HG03558 (cell line): ENCODE measurements around the gene POLR3H.

Experiments used
- ATAC-seq: cut with Tn5 transposase; IDR thresholded peaks from one replicate; pipeline ENCODE4 v1.9.1; 2021; ENCODE audit warnings: moderate number of reproducible peaks; ENCODE audit not compliant: unreplicated experiment; ENCODE audit errors: extremely low read depth

The POLR3H gene

DNA sequence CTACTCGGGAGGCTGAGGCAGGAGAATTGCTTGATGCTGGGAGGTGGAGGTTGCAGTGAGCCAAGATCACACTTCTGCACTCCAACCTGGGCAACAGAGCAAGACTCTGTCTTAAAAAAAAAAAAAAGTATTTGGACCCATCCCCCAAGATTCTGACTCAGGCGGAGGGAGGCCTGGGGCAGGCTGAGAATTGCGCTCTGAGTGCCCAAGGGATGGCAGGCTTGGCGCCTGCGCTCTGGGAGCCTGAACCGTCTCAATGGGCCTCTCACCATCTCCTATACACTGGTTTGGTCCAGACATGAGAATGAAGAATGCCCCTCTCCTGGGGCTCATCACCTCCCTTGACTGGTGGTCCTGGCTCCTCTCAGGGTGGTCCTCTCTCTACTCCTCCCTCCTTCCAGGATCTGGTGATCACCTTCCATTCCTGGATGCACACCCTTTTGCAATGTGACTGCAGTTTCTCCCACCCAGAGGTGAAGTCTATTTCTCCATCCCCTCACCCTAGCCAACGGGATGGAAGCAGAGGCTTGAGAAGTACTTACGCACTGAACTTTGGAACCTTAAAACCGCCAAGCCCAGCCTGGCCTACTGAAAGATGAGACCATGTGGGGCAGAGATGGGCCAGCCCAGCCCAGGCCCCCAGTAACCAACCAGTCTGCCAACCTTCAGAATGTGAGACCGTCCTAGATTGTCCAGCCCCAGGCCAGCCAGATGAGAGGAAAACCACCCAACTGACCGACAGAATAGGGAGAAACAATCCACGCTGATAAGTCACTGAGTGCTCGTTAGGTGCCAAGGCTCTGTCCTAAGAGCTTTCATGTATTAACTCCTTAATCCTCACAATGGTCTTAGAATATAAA, 4.9 kb downstream of the POLR3H start:
- no peak for ATAC-seq

DNA sequence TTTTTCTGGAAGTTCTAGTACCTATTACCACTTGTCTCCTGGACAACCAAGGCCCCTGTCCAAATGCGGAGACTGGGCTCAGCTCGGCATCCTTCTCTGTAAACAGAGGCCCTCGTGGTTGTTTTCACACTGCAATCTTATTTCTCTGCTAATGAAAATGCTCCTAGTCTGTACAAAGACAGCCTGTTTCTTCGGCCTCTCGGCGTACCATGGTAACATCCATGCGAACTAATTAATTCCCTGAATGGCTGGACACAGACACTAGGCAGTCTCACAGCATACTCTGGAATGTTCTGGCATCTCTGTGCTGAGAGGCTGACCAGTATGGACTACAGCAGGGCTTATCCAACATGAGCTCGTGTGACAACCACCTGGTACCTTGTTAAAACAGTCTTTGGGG, 5.7 kb downstream of the POLR3H start:
- no peak for ATAC-seq

DNA sequence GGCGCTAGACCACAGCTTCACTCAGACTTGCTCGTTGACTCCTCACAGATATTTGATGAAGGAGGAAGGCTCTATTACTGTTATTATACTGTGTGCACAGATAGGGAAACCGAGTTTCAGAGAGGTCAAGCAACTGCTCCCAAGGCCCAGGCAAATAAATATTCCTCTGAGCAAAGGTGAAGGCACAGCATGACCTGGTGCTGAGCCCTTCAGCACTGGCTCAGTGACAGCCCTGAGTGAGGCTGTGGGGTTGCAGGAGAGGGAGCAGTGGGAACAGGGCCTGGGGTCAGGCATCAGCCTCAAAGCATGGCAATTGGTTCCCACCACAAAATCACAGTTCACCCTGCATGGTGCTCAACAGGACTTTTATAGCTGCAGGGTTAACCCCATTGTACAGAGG, 7.1 kb downstream of the POLR3H start:
- no peak for ATAC-seq

DNA sequence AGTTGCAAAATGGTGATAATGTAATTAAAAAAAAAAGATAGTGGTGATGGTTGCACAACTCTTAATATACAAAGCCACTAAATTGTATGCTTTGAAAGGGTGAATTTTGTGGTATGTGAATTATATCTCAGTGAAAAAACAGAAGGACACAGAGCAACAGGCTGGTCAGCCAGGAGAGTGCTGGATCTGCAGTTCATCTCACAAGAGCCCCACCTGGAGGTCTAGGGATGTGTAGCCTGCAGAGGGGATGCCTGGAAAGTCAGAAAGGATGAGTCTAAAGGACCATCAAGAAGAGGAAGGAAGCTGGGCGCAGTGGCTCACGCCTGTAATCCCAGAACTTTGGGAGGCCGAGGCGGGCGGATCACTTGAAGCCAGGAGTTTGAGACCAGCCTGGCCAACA, 9.0 kb downstream of the POLR3H start:
- ATAC-seq, result no peak

DNA sequence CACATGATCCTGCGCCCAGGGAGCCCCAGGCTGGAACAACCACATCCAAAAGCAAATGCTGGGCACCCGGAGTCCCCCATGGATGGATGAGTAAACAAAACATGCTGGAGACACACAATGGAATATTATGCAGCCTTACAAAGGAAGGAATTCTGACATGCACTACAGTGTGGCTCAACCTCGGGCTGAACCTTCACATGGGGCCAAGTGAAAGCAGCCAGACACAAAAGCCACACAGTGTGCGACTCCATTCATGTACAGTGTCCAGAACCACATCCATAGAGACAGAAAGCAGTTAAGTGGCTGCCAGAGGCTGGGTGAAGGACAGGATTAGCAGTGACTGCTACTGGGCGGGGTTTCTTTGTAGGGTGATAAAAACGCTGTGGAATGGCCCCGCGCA, 10.1 kb downstream of the POLR3H start:
- ATAC-seq, result no peak

DNA sequence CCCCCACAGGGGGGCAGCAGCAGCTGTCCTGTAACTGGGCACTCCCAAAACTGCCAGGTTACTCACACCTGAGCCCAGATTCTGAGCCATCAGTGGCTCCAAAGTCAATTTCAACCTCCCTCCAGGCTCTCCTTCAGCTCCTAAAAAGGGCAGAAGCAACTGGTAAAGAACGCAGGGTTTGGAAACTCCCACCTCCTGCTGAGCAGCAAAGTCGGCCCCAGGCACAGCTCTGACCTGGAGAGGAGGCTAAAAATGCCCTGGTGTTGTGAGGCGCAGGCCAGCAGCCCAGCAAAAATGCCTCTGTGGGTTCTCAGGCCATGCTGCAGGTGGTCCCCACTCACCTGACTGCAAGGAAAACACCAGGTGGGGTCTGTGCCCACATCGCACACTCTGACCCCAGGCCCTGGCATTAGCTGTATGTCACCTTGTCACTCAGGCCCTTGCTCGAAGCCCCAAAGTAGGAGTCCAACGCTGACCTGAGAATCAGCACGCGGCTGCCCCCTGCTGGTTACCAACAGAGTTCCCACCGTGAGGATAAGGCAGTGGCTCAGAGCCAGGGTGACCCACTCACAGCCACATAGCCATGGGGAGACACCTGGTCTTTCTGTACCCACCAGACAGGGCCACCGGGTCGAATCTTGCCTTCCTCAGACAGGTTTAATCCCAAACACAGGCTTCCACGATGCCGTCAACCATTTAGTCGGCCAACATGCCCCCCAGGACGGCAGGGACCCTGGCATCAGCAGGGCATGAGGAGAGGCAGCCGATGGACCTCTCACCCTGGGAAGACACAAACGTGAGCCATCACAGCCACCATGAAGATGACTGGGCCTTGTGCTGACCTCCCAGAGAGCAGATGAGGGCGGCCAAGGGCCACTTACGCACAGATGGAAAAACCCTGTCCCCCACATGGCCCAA, 11.1 kb downstream of the POLR3H start:
- no peak for ATAC-seq

DNA sequence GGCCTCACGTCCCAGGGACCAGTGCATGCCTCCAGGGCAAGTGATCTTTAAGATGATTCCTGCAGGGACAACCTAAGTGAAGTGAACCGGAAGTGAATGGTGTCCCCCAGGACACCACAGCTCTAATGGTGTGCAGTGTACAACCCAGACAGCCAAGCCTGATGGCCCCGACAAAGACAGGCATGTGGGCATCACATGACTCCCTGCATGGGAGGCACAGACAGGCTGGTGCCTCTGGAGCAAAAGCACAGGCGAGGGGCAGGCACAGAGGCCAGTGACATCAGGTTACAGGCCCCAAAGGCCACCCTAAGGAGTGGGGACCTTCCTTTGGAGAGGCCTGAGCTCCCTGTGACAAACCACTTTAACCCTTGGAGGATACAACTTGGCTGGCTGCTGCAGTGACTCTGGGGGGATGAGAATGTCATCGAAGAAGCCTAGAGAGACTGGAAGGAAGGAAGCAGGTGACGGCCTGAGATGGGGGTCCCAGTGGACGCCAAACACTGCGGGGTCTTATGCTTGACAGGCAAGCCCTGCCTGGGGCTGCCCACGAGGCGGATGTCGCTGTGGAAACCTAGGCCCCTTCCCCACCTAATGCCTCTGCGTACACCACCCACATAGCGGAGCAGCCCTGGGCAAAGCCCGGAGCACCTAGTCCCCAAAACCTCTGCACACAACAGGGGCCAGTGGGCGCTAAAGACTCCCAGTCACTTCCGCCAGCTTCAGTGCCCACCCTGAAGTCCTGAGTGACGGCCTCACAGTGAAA, 12.4 kb downstream of the POLR3H start:
- ATAC-seq, result no peak

DNA sequence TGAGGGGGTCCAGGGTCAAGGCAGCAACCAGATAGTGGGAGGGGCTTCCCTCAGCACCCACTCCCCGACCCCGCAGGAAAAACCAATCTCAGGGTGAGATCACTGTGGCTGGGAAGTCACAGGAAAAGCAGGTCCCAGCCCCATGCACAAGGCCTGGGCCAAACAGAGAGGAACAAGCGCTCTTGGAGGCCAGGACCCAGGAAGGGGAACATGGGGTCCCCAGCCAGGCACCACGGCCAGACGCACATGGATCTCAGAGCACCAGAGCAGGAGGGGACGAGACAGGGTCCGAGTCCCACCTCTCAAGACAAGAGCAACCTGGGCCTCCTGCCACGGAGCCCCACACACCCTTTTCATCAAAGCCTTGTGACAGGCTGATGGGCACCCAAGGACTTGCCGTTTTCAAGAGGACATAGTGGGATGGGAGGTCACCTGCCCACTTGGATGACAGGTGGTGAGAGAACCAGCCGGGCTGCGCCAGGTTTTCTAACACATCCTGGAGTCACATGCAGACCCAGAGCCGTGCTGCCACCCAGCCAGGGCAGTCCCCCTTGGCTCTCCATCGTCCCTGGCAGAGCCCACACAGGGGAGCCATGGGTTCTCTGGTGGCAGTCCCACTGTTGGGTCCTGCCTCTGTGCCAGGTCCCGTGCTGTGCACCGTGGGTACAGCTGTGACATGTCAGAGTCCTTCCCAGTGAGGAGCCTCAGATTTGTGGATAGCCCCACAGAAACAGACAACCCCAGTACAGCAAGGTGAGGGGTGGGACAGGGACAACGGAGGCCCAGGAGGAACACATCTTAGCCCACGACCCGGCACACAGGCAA, 13.2 kb downstream of the POLR3H start:
- ATAC-seq, result no peak

DNA sequence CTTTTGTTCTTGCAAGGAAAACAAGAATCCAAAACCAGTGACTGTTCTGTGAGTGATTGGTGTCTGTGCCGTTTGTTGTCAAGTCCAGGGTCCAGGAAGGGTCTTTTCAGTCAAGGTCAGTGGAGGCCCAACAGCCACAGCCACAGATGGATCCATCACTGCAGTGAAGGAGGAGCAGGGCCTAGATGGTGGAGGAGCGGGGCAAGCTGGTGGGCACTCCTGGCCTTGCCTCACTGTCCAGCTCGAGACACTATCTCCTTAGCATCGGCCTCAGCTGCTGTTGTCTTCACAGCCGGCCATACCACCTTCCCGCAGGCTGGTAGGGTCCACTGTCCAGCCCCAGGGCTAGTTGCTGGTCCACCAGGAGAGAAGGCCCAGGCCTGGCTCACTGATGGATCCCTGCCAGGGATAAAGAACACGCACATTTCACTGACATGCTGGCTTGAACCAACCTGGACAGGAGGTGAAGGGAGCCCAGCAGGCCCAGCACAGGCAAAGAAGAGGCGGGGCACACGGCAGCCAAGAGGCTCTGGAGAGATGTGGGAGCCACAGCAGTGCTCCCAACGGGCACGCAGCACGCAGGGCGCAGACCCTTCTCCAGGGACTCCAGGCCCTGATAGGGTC, 15.2 kb downstream of the POLR3H start:
- no peak for ATAC-seq

DNA sequence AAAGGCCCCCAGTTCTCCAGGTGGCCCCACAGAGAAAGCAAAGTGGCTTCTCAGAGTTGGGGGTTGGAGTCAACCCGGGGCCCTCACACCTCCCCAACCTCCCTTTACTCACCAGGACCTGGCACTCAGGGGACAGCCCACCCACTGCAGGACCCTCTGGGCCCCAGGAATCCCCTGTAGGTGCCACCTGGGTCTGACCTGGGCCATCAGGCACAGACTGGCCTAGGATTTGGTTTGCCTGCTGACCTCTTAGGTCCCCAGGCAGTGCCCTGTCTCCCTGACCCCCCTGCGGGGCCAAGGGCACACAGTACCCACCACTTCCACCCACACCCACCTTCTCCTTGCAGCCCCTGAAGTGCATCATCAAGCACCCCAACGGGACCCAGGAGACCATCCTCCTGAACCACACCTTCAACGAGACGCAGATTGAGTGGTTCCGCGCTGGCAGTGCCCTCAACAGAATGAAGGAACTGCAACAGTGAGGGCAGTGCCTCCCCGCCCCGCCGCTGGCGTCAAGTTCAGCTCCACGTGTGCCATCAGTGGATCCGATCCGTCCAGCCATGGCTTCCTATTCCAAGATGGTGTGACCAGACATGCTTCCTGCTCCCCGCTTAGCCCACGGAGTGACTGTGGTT, 16.0 kb downstream of the POLR3H start:
- no peak for ATAC-seq

DNA sequence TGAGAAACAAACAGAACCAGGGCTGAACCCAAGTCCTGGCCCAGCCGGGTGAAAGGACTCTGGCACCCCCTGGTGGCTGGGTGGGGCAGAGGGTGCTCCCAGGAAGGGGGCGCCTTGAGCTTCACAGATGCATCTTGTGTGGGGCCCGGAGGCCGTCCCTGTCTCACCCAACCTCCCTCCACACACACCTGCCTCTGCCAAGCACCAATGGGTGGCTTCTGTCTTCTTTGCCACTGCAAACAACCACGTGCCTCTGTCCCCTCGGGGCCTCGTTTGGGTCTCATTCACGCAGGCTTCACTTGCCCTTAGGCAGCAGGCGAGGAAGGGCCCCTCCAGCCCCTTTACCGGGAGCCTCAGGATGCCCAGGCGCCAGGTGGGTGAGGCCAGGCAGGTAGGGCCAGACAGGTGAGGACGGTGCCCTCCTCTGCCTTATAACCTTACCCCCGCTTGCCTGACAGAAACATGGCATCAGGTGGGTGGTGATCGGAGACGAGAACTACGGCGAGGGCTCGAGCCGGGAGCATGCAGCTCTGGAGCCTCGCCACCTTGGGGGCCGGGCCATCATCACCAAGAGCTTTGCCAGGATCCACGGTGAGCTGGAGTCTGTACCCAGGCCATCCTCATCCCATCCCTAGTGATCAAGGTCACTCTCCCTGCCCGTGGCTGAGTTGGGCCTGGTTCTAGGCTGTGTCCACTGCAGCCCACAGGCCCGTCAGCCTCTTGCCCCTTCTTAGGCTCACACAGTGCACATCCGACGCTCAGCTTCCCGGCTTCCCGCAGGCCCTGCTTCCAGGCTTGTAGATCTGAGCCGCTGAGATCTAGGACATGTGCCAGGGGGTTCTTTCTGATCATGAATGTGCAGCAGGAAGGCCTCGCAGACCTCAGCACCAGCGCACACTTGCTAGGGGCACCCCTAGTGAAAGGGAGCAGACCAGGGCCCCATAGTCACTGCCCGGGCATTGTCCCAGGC, 17.2 kb downstream of the POLR3H start:
- ATAC-seq, result no peak

DNA sequence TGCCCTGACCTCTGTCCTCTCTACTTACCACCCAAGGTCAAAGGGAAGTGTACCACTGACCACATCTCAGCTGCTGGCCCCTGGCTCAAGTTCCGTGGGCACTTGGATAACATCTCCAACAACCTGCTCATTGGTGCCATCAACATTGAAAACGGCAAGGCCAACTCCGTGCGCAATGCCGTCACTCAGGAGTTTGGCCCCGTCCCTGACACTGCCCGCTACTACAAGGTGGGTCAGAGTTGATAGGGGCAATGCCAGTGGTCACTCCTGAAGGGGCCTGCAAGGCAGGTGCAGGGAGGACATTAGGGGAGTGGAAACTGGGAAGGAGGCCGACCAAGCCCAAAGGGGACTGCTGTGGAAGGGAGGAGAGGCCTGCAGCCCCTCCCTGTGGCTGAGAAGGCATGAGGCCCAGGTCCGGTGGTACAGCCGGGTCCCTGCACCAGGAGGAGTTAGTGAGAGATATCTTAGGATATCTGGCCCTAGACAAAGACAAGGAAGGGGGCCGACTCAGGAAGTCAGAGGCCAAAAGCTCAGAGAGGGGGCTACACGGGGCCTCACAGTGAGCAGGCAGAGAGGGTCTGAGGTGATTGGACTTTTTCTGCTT, 17.9 kb downstream of the POLR3H start:
- ATAC-seq, result no peak

DNA sequence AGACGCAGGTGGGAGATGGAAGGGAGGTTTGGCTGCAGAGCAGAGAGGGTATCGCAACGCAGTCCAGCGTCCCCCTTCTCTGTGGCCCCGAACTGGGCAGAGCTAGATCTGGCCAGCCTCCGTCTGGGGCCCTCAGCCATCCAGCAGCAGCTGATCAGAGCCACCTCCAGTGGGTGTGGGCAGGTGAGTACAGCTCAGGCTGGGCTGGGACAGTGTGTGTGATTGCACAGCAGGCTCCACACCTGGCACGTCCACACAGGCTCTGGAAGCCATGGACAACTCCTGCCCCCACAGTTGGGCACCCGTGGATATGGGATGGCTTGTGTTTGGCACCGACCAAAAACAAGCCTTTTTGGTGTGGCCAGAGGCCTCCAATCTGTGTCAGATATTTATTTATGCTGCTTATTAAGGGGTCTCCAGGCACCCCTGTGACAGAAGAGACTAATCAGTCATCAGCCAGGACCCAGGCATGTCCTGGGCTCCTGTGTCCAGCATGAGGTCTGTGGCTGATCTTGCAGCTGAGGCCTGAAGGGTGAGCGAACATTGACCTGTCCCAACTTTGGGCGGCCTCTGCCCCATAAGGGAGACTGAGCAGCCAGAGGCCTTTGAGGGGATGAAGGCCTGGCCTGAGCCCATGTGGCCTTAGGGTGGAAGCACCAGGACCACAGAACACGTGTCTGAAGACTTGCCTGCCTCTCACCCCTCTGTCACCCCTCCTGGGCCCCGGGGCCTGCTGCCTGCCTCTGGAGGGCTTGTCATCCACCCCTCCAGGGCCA, 18.6 kb downstream of the POLR3H start:
- no peak for ATAC-seq

DNA sequence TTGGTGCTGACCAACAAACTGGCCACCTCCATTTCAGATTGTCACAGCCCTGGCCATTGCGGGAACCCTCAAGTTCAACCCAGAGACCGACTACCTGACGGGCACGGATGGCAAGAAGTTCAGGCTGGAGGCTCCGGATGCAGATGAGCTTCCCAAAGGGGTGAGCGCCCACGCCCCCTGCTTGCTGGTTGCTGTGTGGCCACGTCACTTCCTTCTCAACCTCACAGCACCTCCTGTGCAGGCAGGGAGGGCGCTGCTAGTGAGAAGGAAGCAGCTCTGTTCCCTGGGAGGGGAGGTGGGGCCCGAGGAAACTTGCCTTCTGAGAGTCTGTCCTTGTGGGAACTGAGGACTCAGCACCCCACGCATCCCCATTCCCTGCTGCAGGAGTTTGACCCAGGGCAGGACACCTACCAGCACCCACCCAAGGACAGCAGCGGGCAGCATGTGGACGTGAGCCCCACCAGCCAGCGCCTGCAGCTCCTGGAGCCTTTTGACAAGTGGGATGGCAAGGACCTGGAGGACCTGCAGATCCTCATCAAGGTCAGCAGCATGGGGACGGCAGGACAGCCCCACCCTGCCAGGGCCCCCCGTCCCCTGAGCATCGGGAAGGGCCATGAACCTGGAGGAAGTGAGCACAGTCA, 19.3 kb downstream of the POLR3H start:
- no peak for ATAC-seq

DNA sequence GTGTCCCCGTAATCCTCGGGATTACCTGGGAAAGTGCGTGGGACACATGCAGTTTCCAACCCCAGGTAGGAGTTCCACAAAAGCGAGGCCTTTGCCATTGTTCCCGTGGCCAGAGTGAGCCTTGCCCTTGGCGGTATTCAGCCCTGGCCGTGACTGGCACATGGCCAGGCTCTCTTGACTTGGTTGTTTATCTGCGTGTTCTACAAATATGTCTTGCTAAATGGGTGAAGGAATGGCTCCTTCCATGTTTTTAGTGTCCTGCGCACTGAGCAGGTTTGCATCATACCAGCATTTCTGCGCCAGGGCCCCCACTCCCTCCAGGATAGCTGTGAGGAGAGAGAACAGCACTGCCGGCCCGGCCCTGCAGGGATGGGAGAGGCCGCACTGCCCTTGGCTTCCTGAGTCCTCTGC, 20.0 kb downstream of the POLR3H start:
- no peak for ATAC-seq
